ENCODE measurements around the gene RAB11FIP4. TPM values are rescaled to one million over a fixed set of nuclear protein-coding genes. Genes with fewer than 3 reads are reported as not detected.

Gene RAB11FIP4
- total and polyA plus RNA-seq, 2 donors (not counting 3 experiments of a cell fraction or from before 2014, with no cell fraction given) = 0.08 to 0.38 TPM

DNA sequence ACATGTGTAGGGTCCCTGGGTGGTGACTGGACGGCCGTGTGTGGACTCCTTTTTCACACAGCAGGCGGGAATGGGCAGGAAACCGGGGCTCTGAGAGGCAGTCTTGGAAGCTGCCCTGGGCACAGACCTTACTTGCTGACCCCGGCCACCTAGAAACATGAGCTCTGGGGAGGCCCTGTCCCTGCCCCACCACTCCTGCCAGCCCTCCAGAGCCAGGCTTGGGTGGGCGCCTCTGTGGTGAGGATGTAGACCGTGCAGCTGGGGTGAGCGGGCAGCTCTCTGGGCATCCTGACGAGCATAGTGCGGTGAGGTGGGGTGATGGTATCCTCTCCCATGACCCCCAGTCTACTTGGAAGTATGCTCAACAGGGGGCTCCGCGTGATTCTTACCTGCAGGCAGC is 121.3 kb downstream of the RAB11FIP4 start:
- H4K20me1 ChIP-seq (replicated peaks; ENCODE audit: control insufficient read depth, extremely low read depth, insufficient read depth, low read length) = no peaks in the 10 kb centered on the region
- ChIA-PET POLR2A (no interaction called here), CTCF (interaction anchor here (1.5 to 2.5 kb wide), 3 partner anchors 10 to 75 kb away, joined by 4 to 6 read pairs (median 4); no protein-coding TSS in a partner anchor)
- no TSS peak for BruUV-seq (replicated peaks)
- peaks cover 0 to 2% of the 10 kb centered on the region in 2 experiments for H3K27me3 ChIP-seq (ENCODE audit: control insufficient read depth in 2 of 2, insufficient read depth in 2 of 2, low read length in 2 of 2)
- no peaks in the 10 kb centered on the region for H3K36me3 ChIP-seq (ENCODE audit: control insufficient read depth in 2 of 2, extremely low read depth in 1 of 2, insufficient read depth in 2 of 2, low read length in 2 of 2)
- no peak overlapping the region for H3K27ac ChIP-seq (ENCODE audit: insufficient read depth, low read depth, low read length)
- H2AFZ ChIP-seq (ENCODE audit: low read depth, low read length) = no peak overlapping the region
- H3K4me2 ChIP-seq (ENCODE audit: insufficient read depth, low read length) = no peak overlapping the region
- H3K4me3 ChIP-seq (replicated peaks in 1 of 3; ENCODE audit: insufficient read depth in 1 of 3, low read depth in 1 of 3, low read length in 3 of 3) = no peak overlapping the region
- DNase-seq (ENCODE audit: low read depth, low spot score) (no peak), FAIRE-seq (no peak)
- H3K9me1 ChIP-seq (replicated peaks; ENCODE audit: control insufficient read depth, extremely low read depth, insufficient read depth, low read length) = no peaks in the 10 kb centered on the region
- no peaks in the 10 kb centered on the region for H3K9me3 ChIP-seq (replicated peaks; ENCODE audit: control insufficient read depth, insufficient read depth, low read length)
- H3K79me2 ChIP-seq (ENCODE audit: control insufficient read depth, insufficient read depth, low read length) = no peaks in the 10 kb centered on the region
- no peak overlapping the region for H3K9ac ChIP-seq (replicated peaks; ENCODE audit: extremely low read depth, insufficient read depth, low read length)
- TF ChIP-seq POLR2AphosphoS5 (IDR thresholded peaks at IDR 0.05; ENCODE audit: insufficient read depth, low read depth, low read length) = no peak
- TF ChIP-seq, protein P1, sequence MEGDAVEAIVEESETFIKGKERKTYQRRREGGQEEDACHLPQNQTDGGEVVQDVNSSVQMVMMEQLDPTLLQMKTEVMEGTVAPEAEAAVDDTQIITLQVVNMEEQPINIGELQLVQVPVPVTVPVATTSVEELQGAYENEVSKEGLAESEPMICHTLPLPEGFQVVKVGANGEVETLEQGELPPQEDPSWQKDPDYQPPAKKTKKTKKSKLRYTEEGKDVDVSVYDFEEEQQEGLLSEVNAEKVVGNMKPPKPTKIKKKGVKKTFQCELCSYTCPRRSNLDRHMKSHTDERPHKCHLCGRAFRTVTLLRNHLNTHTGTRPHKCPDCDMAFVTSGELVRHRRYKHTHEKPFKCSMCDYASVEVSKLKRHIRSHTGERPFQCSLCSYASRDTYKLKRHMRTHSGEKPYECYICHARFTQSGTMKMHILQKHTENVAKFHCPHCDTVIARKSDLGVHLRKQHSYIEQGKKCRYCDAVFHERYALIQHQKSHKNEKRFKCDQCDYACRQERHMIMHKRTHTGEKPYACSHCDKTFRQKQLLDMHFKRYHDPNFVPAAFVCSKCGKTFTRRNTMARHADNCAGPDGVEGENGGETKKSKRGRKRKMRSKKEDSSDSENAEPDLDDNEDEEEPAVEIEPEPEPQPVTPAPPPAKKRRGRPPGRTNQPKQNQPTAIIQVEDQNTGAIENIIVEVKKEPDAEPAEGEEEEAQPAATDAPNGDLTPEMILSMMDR (IDR thresholded peaks at IDR 0.05; ENCODE audit: extremely low read depth in 1 of 2, insufficient read depth in 1 of 2, low read depth in 1 of 2, low read length in 2 of 2) = no peak
- TF ChIP-seq GATA2 (IDR thresholded peaks at IDR 0.05; ENCODE audit: insufficient read depth, insufficient read length, low read depth, low read length) = no peak
- TF ChIP-seq JUN (IDR thresholded peaks at IDR 0.05; ENCODE audit: borderline replicate concordance, insufficient read depth, insufficient read length, low read depth) = no peak
- TF ChIP-seq MYC (IDR thresholded peaks at IDR 0.05; ENCODE audit: low read depth, low read length) = no peak
- TF ChIP-seq POLR2A (IDR thresholded peaks at IDR 0.05; ENCODE audit: low read depth, low read length) = no peak
- TF ChIP-seq FOS (IDR thresholded peaks at IDR 0.05; ENCODE audit: borderline replicate concordance, insufficient read depth, low read length) = no peak
- TF ChIP-seq, protein P2, sequence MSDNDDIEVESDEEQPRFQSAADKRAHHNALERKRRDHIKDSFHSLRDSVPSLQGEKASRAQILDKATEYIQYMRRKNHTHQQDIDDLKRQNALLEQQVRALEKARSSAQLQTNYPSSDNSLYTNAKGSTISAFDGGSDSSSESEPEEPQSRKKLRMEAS (IDR thresholded peaks at IDR 0.05; ENCODE audit: insufficient read depth, insufficient read length) = no peak
- no peak for TF ChIP-seq EZH2 (IDR thresholded peaks at IDR 0.05; ENCODE audit: borderline replicate concordance, low read depth, low read length, severe bottlenecking)
- H3K4me1 ChIP-seq (ENCODE audit: control insufficient read depth, extremely low read depth, insufficient read depth, low read length) = no peaks in the 10 kb centered on the region
- intact Hi-C loops (cut with micrococcal nuclease) = no loop called here
- dilution Hi-C loops (cut with MboI; ENCODE audit: extremely low pct_ligation_motif_present, low sequenced_read_pairs) = no loop called here
